ENCODE data around the gene DNAH12.

Gene DNAH12

DNA sequence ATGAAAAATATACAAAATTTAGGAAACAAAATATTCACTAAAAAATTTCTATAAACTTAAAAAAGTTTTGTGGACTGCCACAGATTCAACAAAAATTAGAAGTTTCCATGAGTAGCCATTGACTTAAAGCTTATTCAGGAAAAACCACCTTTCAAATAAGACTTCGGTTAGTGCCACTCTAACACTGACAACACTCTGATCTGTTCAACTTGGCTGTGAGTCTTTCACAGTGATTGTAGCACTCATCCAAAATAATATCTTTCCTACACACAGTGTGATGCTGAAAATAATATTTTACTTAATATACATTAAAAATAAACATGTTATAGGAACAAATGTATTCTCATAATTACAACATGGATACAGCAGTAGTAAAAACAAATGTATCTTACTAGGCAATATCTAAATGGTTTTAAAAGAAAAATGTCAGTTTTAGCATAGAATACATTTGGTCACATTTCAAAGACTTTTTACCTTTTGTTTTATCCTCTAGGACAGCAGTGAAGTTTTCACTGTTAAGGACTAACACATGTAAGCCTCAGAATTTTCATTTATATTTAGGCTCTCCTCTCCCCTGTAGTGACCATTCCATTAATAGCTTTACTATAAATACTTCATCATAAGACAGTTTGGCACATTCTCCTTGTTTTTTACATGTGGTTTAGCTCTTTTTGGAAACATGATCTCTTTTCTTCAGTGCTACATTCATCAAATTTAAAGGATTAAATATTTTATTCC, 251.8 kb downstream of the DNAH12 start, which contains the start of gene ASB14:
Gene ASB14, minus strand, starts transcription at position 527 of the 738 bp plus-strand sequence. CDS start 652 bp downstream, outside the sequence.
- ATAC-seq: peak; percentile 41
- TF ChIP-seq TOX (CRISPR knock-in tag; IDR thresholded peaks at IDR 0.05; ENCODE audit: borderline replicate concordance) (no peak), BACH2 (CRISPR knock-in tag; IDR thresholded peaks at IDR 0.05; ENCODE audit: borderline replicate concordance) (no peak), ESRRG (CRISPR knock-in tag; IDR thresholded peaks at IDR 0.05) (no peak), ZFP3 (CRISPR knock-in tag; IDR thresholded peaks at IDR 0.05) (no peak), PPARA (CRISPR knock-in tag; IDR thresholded peaks at IDR 0.05; ENCODE audit: borderline replicate concordance) (no peak), TSHZ2 (CRISPR knock-in tag; IDR thresholded peaks at IDR 0.05) (no peak), ZNF70 (CRISPR knock-in tag; IDR thresholded peaks at IDR 0.05) (no peak), ZFP30 (CRISPR knock-in tag; IDR thresholded peaks at IDR 0.05) (no peak), OSR1 (CRISPR knock-in tag; IDR thresholded peaks at IDR 0.05) (no peak), ZNF8 (CRISPR knock-in tag; IDR thresholded peaks at IDR 0.05) (no peak)
- TF ChIP-seq, protein P1, sequence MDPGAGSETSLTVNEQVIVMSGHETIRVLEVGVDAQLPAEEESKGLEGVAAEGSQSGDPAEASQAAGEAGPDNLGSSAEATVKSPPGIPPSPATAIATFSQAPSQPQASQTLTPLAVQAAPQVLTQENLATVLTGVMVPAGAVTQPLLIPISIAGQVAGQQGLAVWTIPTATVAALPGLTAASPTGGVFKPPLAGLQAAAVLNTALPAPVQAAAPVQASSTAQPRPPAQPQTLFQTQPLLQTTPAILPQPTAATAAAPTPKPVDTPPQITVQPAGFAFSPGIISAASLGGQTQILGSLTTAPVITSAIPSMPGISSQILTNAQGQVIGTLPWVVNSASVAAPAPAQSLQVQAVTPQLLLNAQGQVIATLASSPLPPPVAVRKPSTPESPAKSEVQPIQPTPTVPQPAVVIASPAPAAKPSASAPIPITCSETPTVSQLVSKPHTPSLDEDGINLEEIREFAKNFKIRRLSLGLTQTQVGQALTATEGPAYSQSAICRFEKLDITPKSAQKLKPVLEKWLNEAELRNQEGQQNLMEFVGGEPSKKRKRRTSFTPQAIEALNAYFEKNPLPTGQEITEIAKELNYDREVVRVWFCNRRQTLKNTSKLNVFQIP (CRISPR knock-in tag; IDR thresholded peaks at IDR 0.05; ENCODE audit: borderline replicate concordance, low read depth): no peak

DNA sequence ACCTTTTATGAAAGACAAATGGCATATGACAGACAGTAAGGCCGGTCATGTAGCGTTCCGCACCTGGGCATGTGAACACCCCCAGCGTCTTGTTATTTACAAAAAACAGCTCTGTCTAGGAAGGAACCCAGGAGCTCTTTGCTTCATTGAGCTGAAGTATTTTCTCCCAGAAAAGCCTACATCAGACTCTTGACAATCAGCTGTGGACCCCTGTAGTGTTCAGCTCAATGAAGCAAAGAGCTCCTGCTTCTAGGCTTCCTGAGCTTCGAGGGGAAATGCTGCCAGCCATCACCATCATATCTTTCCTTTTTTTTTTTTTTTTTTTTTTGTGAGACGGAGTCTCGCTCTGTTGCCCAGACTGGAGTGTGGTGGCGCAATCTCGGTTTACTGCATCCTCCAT, 255.7 kb downstream of the DNAH12 start:
- TF ChIP-seq ZFP3 (CRISPR knock-in tag; IDR thresholded peaks at IDR 0.05) (no peak), PPARA (CRISPR knock-in tag; IDR thresholded peaks at IDR 0.05; ENCODE audit: borderline replicate concordance) (no peak), ZNF8 (CRISPR knock-in tag; IDR thresholded peaks at IDR 0.05) (no peak), TCF4 (CRISPR knock-in tag; IDR thresholded peaks at IDR 0.05; ENCODE audit: borderline replicate concordance) (no peak)
- no peak for ATAC-seq

- TF ChIP-seq PPARA (CRISPR knock-in tag; IDR thresholded peaks at IDR 0.05; ENCODE audit: borderline replicate concordance) (no peak), ZFP3 (CRISPR knock-in tag; IDR thresholded peaks at IDR 0.05) (no peak), TSHZ2 (CRISPR knock-in tag; IDR thresholded peaks at IDR 0.05) (no peak), TOX (CRISPR knock-in tag; IDR thresholded peaks at IDR 0.05; ENCODE audit: borderline replicate concordance) (no peak), ZFP30 (CRISPR knock-in tag; IDR thresholded peaks at IDR 0.05) (no peak), ESRRG (CRISPR knock-in tag; IDR thresholded peaks at IDR 0.05) (no peak), ZNF8 (CRISPR knock-in tag; IDR thresholded peaks at IDR 0.05) (no peak), BACH2 (CRISPR knock-in tag; IDR thresholded peaks at IDR 0.05; ENCODE audit: borderline replicate concordance) (no peak), RARB (CRISPR knock-in tag; IDR thresholded peaks at IDR 0.05) (no peak), ZNF70 (CRISPR knock-in tag; IDR thresholded peaks at IDR 0.05) (no peak)
- TF ChIP-seq, protein P2, sequence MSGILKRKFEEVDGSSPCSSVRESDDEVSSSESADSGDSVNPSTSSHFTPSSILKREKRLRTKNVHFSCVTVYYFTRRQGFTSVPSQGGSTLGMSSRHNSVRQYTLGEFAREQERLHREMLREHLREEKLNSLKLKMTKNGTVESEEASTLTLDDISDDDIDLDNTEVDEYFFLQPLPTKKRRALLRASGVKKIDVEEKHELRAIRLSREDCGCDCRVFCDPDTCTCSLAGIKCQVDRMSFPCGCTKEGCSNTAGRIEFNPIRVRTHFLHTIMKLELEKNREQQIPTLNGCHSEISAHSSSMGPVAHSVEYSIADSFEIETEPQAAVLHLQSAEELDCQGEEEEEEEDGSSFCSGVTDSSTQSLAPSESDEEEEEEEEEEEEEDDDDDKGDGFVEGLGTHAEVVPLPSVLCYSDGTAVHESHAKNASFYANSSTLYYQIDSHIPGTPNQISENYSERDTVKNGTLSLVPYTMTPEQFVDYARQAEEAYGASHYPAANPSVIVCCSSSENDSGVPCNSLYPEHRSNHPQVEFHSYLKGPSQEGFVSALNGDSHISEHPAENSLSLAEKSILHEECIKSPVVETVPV (CRISPR knock-in tag; IDR thresholded peaks at IDR 0.05): no peak
- TF ChIP-seq, protein P1 (CRISPR knock-in tag; IDR thresholded peaks at IDR 0.05; ENCODE audit: borderline replicate concordance, low read depth): no peak
These were observed 256.9 kb downstream of the DNAH12 start for GRCh38 chr3:57287205-57287604.

More at GRCh38 chr3:57287205-57287604, 256.9 kb downstream of the DNAH12 start:
- no peak for ATAC-seq
